Endothelial cell of umbilical vein (primary cell): ENCODE results near the gene FAM13B. TPM values are rescaled to one million over a fixed set of nuclear protein-coding genes. Genes with fewer than 3 reads are reported as not detected.
A peak's percentile ranks its signal among the peaks of the same experiment; 100 is the strongest.

Source experiments
- BruUV-seq: library from RNA; stranded (reverse); fragments of 400-500 nt; replicated peaks from 2 replicates; lab custom pipeline; 2021; lab: Mats Ljungman, UMichigan
- CTCF ChIA-PET: fragments of 300-600, 350-600 bp; sonication (Branson Sonifier 250); formaldehyde crosslinking; loops from one replicate; lab custom pipeline; 2021; ENCODE audit warnings: antibody characterized with exemption, inconsistent platforms; lab: Charles Lee
- POLR2A ChIA-PET: fragments of 300-600, 350-600 bp; sonication (Branson Sonifier 250); formaldehyde crosslinking; loops from one replicate; lab custom pipeline; 2021; ENCODE audit warnings: antibody characterized with exemption, inconsistent platforms; lab: Charles Lee
- DNase-seq: peaks from one replicate; pipeline ENCODE4 v3.0.0-alpha.2; 2011; ENCODE audit warnings: low read depth, low spot score
- FAIRE-seq: peaks from 2 replicates; lab custom pipeline; 2011; peaks lifted over from hg19 to GRCh38; lab: Jason Lieb, UNC
- H2AFZ ChIP-seq: 2 replicates; pipeline ENCODE4 v1.6.0; 2012; ENCODE audit warnings: low read depth, low read length, control low read depth, inconsistent platforms
- H3K27ac ChIP-seq: 2 replicates; pipeline ENCODE4 v1.5.1; 2011; ENCODE audit warnings: low read depth, mild to moderate bottlenecking, control low read depth, low read length, moderate library complexity; ENCODE audit not compliant: insufficient read depth
- H3K27me3 ChIP-seq, 2 experiments: 2 replicates each; pipeline versions ENCODE4 v1.6.0 to v1.6.1; 2011; ENCODE audit warnings: low read length in 2 of 2, mixed read lengths in 1 of 2; ENCODE audit not compliant: control insufficient read depth in 2 of 2, insufficient read depth in 2 of 2
- H3K36me3 ChIP-seq, 2 experiments: 2 replicates in 1 of 2; 3 replicates in 1 of 2; pipeline ENCODE4 v1.5.1; 2011; ENCODE audit warnings: low read length in 2 of 2, mild to moderate bottlenecking in 1 of 2, moderate library complexity in 1 of 2; ENCODE audit not compliant: control insufficient read depth in 2 of 2, insufficient read depth in 2 of 2; ENCODE audit errors: extremely low read depth in 1 of 2
- H3K4me1 ChIP-seq: 3 replicates; pipeline ENCODE4 v1.5.1; 2011; ENCODE audit warnings: mild to moderate bottlenecking, low read length; ENCODE audit not compliant: control insufficient read depth, insufficient read depth; ENCODE audit errors: extremely low read depth
- H3K4me2 ChIP-seq: 2 replicates; pipeline ENCODE4 v1.6.1; 2011; ENCODE audit warnings: low read length, control low read depth, mixed read lengths; ENCODE audit not compliant: insufficient read depth
- H3K4me3 ChIP-seq, 3 experiments: fragments of 200-600 bp in 1 of 3; sonication (generic), shearing (Covaris generic) in 1 of 3; replicated peaks in 1 of 3; 2 replicates each; pipeline ENCODE4 v1.5.1; 2011 to 2016; ENCODE audit warnings: control low read depth in 3 of 3, low read length in 3 of 3, mild to moderate bottlenecking in 2 of 3, inconsistent platforms in 1 of 3, low read depth in 1 of 3, moderate library complexity in 1 of 3; ENCODE audit not compliant: insufficient read depth in 1 of 3
- H3K79me2 ChIP-seq: 2 replicates; pipeline ENCODE4 v1.6.0; 2012; ENCODE audit warnings: low read length, inconsistent platforms; ENCODE audit not compliant: control insufficient read depth, insufficient read depth
- H3K9ac ChIP-seq: replicated peaks from 2 replicates; pipeline ENCODE3; 2011; ENCODE audit warnings: low read length, control low read depth; ENCODE audit not compliant: insufficient read depth; ENCODE audit errors: extremely low read depth
- H3K9me1 ChIP-seq: replicated peaks from 3 replicates; pipeline ENCODE4 v1.6.0; 2011; ENCODE audit warnings: mild to moderate bottlenecking, low read length; ENCODE audit not compliant: control insufficient read depth, insufficient read depth; ENCODE audit errors: extremely low read depth
- H3K9me3 ChIP-seq: replicated peaks from 2 replicates; pipeline ENCODE4 v1.5.1; 2012; ENCODE audit warnings: low read length, inconsistent platforms; ENCODE audit not compliant: control insufficient read depth, insufficient read depth
- H4K20me1 ChIP-seq: replicated peaks from 2 replicates; pipeline ENCODE3; 2011; ENCODE audit warnings: mild to moderate bottlenecking, low read length; ENCODE audit not compliant: control insufficient read depth, insufficient read depth; ENCODE audit errors: extremely low read depth
- EZH2 ChIP-seq: IDR thresholded peaks from 2 replicates; pipeline ENCODE4 v1.6.1; 2012; ENCODE audit warnings: borderline replicate concordance, low read depth, mild to moderate bottlenecking, moderate library complexity, low read length, inconsistent platforms; ENCODE audit not compliant: severe bottlenecking
- FOS ChIP-seq: IDR thresholded peaks from 2 replicates; pipeline ENCODE4 v1.6.1; 2011; ENCODE audit warnings: mild to moderate bottlenecking, low read length, moderate library complexity, borderline replicate concordance; ENCODE audit not compliant: insufficient read depth
- GATA2 ChIP-seq: IDR thresholded peaks from 2 replicates; pipeline ENCODE4 v1.7.0; 2011; ENCODE audit warnings: low read depth, mild to moderate bottlenecking, moderate library complexity, mixed read lengths, low read length; ENCODE audit not compliant: insufficient read length, insufficient read depth
- JUN ChIP-seq: IDR thresholded peaks from 2 replicates; pipeline ENCODE4 v1.6.1; 2011; ENCODE audit warnings: borderline replicate concordance, low read depth; ENCODE audit not compliant: insufficient read length, insufficient read depth
- MAX ChIP-seq: IDR thresholded peaks from 2 replicates; pipeline ENCODE4 v1.6.1; 2011; ENCODE audit not compliant: insufficient read depth, insufficient read length
- MYC ChIP-seq: IDR thresholded peaks from one replicate; pipeline ENCODE4 v1.6.1; 2011; ENCODE audit warnings: mild to moderate bottlenecking, low read depth, low read length
- POLR2A ChIP-seq: IDR thresholded peaks from 2 replicates; pipeline ENCODE4 v1.6.1; 2012; ENCODE audit warnings: low read depth, mild to moderate bottlenecking, control low read depth, low read length
- dilution Hi-C: fragments of 300-500 bp; cut with MboI; formaldehyde crosslinking; loops from one replicate; pipeline ENCODE4 v1.15.0; 2019; ENCODE audit warnings: low sequenced_read_pairs; ENCODE audit not compliant: extremely low pct_ligation_motif_present
- intact Hi-C: fragments of 100-400 bp; cut with micrococcal nuclease; formaldehyde crosslinking; loops from one replicate; pipeline ENCODE4 v1.10.0; 2022
- polyA plus RNA-seq, 4 experiments: library from polyadenylated mRNA; depleted of rRNA in 3 of 4; stranded (reverse) in 3 of 4; unstranded in 1 of 4; fragments of >200 nt; gene quantifications; 2 replicates each; pipeline versions ENCODE4 v1.2.1 to v1.2.3, GENCODE V29; 2011 to 2012; ENCODE audit warnings: missing spikeins in 1 of 4
- total RNA-seq: library from RNA; stranded (reverse); gene quantifications from 2 replicates; pipeline ENCODE4 v1.2.3, GENCODE V29; 2021

The FAM13B gene
- total and polyA plus RNA-seq, 2 donors (not counting 3 experiments of a cell fraction or from before 2014, with no cell fraction given) = 8.7 to 25.4 TPM

GRCh38 chr5:137995077-137995748 lies 37.7 kb downstream of the FAM13B start:
- Histone ChIP-seq H3K9ac (no peak overlapping the region), H3K9me1 (no peaks in the 10 kb centered on the region), H3K4me1 (peaks cover 16% of the 10 kb centered on the region), H3K27me3 (no peaks in the 10 kb centered on the region), H3K27ac (peak overlapping the region; percentile 29), H3K36me3 (peaks cover 0 to 2% of the 10 kb centered on the region in 2 experiments), H2AFZ (no peak overlapping the region), H3K79me2 (peaks cover 37% of the 10 kb centered on the region), H3K4me2 (peak overlapping the region; percentile 27), H3K4me3 (no peak overlapping the region), H3K9me3 (no peaks in the 10 kb centered on the region), H4K20me1 (no peaks in the 10 kb centered on the region)
- peak; percentile 74 for DNase-seq
- intact Hi-C loops (loop anchor here (5.0 kb wide), 1 partner anchor 108 kb away; the partner anchor contains the start of gene PKD2L2), dilution Hi-C loops (no loop called here)
- ChIA-PET POLR2A (interaction anchor here (0.6 kb wide), 1 partner anchor 82 kb away, joined by 3 read pairs; no protein-coding TSS in a partner anchor), CTCF (interaction anchor here (0.9 to 2.3 kb wide), 4 partner anchors 11 to 216 kb away, joined by 3 to 13 read pairs (median 4); no protein-coding TSS in a partner anchor)
- BruUV-seq = no TSS peak
- TF ChIP-seq FOS (peak; percentile 75), MYC (no peak), GATA2 (no peak), JUN (peak; percentile 59)
- FAIRE-seq = peak; percentile 83

DNA sequence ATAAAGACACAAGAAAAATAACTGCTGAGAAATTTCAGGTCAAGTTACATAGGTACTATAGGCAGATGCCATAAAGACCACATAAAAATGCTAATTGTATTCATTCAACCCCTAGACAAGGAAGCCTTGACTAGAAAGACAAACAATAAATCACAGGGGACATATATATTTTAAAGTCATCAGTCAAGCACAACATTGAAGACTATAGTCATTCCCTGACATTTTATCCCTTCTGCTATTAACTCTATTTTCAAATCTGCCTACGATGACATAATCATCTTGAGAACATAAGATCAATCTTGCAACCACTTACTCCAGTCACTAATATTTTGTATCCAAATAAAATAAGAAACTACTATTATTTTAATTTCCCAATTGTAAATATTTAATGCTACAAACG lies 38.3 kb downstream of the FAM13B start:
- no peaks in the 10 kb centered on the region for H3K9me3 ChIP-seq
- H4K20me1 ChIP-seq = no peaks in the 10 kb centered on the region
- H3K27ac ChIP-seq = no peak overlapping the region
- TF ChIP-seq EZH2 = no peak
- no peak for TF ChIP-seq JUN
- no peak for TF ChIP-seq FOS
- no peak for TF ChIP-seq MAX
- no peak for TF ChIP-seq POLR2A
- H3K9ac ChIP-seq = no peak overlapping the region
- DNase-seq (no peak), FAIRE-seq (no peak)
- H3K27me3 ChIP-seq = no peaks in the 10 kb centered on the region
- ChIA-PET CTCF (interaction anchor here (1.3 to 2.3 kb wide), 3 partner anchors 15 to 215 kb away, joined by 3 to 13 read pairs (median 5); no protein-coding TSS in a partner anchor), POLR2A (no interaction called here)
- peaks cover 34% of the 10 kb centered on the region for H3K79me2 ChIP-seq
- H3K4me2 ChIP-seq = peak overlapping the region; percentile 27
- peaks cover 16% of the 10 kb centered on the region for H3K4me1 ChIP-seq
- intact Hi-C loops (no loop called here), dilution Hi-C loops (no loop called here)
- no TSS peak for BruUV-seq
- H3K4me3 ChIP-seq = no peak overlapping the region
- no peak overlapping the region for H2AFZ ChIP-seq
- H3K9me1 ChIP-seq = no peaks in the 10 kb centered on the region
- H3K36me3 ChIP-seq = peaks cover 0 to 2% of the 10 kb centered on the region in 2 experiments
